ENCODE data around the gene RLN3.

RLN3 gene

DNA sequence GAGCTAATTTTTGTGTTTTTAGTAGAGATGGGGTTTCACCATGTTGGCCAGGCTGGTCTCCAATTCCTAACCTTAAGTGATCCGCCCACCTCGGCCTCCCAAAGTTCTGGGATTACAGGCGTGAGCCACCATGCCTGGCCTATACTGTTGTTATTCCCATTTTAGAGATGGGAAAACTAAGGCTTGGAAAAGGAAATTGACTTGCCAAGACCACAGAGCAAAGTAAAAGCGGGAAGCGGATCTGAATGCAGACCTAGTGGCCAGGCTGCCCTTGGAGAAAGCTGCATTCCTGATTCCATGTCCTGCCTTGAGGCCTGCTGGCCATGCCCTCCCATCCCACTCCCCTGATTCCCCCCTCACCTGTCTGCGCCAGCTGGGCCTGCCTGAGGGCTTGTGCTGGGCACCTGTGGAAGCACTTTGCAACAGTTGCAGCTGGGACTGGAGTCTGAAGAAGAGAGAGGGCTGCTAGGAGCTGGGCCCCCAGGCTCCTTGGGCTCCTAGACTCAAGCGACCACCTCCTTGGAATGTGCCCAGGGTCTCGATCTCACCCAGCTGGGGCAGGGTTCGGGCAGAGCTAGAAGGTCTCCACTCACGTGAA is 28.2 kb downstream of the RLN3 start:
- DNase-seq: no peak

DNA sequence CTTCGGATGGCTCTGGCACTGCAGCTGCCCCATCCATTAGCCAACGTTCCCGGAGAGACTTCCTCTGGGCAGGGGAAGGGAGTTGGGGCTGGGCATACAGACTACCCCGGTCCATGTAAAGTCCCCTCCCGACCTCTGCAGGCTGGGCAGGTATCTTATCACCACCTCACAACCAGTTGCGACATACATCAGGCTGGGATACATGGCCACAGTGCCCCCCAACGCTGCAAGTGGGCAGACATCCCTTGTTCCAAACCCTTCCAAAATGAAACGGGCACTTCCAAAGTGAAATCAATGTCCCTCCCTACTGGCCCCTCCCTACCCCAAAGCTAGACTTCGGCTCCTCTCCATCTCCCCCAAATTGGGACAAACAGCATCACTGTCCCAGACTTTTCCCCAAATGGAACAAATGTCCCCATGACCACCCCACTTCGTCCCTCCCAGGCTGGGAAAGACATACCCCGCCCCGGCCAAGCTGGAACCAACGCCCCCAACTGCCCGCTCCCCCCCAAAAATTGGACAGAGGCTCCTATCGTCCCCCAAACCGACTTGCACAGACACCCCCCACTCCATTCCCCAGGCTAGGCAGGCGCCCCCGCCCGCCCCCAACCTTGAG is 28.9 kb downstream of the RLN3 start:
- no peak for DNase-seq

DNA sequence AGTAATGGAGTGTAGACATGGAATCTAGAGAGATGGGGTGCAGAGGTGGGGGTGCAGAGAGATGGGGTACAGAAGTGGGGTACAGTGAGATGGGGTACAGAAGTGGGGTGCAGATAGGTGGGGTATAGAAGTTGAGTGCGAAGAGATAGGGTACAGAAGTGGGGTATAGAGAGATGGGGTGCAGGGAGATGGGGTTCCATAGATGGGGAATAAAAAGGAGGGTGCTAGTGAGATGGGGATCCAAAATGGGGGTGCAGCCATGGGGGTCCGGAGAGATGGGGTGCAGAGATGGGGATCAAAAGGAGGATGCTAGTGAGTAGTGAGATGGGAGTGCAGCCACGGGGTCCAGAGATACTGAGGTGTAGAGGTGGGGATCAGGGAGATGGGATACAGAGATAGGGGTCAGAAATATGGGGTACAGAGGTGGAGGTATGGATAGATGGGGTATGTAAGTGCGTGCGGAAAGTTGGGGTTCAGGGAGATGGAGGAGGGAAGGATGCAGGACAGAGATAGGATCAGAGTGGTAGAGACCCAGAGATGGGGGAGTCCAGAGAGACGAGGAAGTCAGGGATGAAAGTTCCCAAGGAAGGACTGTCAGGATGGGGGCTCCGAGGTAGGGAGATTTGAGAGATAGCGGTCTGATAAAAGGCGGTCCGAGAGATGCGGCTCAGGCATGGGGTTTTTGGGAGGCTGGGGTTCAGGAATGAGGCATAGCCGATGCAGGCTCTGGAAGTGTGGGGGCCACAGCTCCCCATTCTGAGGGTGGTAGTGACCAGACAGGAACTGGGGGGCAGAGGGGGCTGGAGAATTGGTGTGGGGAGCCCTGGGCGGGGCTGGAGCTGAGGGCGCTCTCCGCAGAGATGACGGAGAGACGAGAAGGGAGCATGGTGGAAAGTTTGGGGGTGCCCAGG is 30.5 kb downstream of the RLN3 start:
- no peak for DNase-seq

DNA sequence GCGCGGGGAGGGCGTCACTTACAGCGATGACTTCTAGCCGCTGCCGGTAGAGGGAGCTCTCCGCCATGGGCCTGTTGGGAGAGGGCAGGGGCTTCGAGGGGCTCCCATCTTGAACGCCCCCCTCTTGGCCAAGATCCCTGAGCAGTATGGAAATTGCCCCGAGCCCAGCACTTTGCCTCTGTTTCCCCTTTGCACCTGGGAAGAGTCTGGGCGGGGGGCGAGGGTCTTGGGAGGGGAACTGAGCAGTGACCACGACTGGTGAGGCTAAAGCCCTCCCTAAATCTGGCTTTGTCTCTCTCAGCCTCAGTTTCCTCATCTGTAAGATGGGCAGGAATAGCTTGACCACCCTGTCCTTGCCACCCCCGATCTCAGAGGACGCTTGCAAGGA is 31.1 kb downstream of the RLN3 start:
- peak; percentile 56 for DNase-seq

DNA sequence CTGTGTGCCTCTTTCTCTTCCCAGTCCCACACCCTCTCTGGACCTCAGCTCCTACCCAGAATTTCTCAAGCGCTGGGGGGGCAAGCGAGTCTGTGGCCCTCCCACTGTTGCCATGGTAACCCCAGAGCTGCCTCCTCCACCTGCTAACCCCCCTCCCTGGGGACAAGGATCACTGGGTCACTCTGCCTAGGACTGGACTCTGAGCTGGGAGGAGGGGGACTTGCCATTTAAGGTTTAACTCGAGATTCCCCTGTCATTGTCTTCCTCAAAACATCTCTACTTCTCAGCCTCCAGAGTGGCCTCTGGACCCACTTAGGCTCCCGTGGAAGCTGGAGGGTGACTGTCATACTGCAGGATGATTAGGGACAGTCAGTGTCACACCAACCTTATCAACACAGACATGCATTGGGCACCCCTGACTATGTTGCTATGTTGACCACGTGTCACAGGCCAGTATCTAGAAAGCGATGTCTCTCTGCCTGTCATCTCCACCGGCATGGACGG is 31.8 kb downstream of the RLN3 start:
- no peak for DNase-seq

DNA sequence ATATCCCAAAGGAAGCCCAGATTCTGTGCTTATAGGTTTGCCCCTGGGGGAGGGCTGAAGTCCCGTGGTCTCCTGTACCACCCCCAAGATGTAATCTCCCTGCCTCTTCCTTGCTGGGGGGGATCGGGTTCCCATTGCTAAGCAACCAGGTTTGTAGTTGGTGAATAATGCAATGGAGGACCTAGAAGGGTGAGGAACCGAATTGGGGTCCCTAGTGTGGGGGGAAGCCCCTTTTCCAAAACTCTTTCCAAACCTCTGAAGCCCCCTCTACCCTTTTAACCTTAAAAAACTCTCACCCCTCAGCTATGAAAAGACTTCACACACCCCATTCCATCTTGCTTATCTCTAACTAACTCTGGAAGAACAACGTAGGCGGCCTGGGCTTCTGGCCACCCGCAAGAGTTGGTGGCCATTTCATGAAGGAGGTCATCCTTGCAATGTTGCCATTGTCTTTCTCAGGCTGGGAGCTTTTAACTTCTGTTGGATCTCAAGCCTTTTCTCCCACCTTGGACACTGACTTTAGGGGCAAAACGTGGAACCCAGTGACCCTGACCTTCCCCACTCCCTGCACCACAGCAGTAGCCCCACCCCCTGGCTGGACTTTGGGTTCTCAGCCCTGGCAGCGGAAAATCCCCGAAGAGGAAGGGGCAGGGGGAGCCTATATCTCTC is 33.3 kb downstream of the RLN3 start:
- no peak for DNase-seq

DNA sequence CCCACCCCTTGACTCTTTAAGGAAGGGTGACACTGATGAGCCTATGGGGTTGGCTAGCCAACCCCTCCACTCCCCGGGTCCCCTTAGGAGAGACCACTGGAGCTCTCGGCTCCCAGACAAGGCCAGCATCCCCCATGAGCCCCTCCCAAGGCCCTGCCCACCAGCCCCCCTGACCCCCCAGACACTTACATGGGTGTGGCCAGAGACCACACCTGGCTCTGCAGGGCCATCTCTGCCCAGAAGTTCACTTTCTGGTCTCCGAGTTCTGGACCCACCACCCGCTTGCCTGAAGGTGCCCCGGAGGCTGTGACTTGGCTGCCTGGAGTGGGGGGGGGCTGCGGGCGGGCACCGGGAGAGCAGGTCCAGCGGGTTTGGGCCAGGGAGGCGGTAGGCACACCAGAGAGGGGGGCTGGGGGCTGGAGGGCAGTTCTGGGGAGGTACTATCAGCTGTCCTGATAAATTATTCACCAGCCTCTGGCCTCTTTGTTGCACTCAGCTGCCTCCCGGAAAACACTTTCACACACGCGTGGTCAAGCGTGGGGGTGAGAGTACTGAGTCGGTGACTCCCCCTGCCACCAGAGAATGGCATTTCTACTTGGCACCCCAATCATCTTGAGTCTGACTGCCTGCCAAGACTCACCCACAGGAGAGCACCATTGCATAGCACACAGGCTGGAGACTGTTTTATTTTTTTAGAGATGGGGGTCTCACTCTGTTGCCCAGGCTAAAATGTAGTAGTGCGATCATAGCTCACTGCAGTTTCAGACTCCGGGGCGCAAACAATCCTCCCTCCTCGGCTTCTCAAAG is 34.0 kb downstream of the RLN3 start, which contains the start of gene PALM3:
Gene PALM3 (minus strand): TSS at position 326 of the 807 bp plus-strand sequence. CDS start 96 bp downstream, at position 230.
- no peak for DNase-seq

DNA sequence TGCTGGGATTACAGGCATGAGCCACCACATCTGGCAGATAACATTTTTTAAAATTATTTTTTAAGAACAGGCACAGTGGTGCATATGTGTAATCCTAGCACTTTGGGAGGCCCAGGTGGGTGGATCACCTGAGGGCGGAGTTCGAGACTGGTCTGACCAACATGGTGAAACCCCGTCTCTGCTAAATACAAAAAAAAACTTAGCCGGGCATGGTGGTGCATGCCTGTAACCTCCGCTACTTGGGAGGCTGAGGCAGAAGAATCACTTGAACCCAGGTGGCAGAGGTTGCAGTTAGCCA is 34.6 kb downstream of the RLN3 start:
- no peak for DNase-seq

DNA sequence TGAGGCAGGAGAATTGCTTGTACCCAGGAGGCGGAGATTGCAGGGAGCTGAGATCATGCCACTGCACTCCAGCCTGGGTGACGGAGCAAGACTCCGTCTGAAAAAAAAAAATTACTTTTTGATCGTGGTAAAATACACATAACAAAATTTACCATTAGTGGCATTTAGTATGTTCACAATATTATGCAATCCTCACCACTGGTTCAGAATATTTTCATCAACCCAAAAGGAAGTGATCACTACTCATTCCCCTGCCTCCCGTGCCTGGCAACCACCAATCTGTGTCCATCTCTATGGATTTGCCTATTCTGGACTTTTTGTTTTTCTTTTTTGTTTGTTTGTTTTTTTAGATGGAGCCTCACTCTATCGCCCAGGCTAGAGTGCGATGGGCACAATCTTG is 35.2 kb downstream of the RLN3 start:
- DNase-seq: no peak

DNA sequence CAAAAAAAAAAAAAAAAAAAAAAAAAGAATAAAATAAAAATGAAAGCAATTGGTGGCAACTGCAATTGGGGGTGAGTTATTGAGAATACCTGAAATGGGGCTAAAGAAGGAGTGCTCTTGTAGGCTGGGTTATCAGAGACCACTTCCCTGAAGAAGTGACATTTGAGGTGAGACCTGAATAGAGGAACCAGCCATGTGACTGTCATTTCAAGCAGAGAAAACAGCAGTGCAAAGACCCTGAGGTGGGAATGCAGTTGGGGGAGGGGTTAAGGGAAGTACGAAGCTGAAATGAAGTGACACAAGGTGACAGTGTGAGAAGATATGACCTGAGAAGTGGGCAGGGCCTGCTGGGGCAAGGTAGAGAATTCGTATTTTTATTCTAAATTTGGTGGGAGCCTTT is 38.2 kb downstream of the RLN3 start:
- DNase-seq: no peak

DNA sequence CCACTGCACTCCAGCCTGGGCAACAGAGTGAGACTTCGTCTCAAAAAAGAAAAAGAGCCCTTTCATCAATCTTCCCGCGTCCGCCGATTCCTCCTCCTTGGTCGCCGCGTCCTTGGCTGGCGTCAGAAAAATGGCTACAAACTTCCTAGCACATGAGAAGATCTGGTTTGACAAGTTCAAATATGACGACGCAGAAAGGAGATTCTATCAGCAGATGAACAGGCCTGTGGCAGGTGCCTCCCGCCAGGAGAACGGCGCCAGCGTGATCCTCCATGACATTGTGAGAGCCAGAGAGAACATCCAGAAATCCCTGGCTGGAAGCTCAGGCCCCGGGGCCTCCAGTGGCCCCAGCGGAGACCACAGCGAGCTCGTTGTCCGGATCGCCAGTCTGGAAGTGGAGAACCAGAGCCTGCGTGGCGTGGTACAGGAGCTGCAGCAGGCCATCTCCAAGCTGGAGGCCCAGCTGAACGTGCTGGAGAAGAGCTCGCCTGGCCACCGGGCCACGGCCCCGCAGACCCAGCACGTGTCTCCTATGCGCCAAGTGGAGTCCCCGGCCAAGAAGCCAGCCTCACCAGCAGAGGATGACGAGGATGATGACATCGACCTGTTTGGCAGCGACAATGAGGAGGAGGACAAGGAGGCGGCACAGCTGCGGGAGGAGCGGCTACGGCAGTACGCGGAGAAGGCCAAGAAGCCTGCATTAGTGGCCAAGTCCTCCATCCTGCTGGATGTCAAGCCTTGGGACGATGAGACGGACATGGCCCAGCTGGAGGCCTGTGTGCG is 42.5 kb downstream of the RLN3 start:
- DNase-seq: no peak

DNA sequence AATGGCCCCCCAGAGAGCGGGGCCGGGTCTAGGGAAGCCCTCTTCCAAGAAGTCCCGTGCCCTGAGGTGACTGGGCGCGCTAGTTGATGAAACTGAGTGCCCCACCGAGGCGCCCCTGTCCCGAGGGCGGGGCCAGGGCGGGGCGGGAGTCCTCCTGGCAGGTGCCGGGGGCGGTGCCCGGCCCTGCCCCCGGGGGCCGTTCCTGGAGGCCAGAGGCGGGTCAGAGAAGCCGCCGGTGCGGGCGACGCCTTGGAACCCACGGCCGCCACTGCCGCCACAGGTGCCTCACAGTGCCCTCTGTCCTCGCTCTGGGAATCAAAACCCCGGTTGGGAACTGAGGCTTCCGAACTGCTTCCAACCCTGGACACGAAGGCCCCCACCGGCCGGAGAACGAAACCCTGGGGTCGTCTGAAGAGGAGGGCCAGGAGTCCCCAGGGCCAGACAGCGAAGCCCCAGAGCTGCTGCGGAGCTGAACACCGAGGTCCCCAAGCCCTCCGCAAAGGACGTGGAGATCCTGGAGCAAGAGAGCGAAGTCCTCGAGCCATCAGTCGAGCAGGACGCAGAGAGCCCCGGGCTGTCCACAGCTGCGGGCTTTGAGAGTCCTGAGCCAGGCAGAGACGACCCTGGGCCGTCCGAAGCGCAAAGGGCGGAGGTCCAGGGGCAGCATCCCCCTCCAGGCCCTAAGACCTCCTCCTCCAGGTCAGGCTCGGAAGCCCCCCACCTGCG is 44.8 kb downstream of the RLN3 start, which contains the start of gene MISP3:
Gene MISP3 (plus strand): TSS at position 252 of the 726 bp plus-strand sequence. CDS start 524 bp downstream, outside the sequence.
- peak; percentile 46 for DNase-seq

DNA sequence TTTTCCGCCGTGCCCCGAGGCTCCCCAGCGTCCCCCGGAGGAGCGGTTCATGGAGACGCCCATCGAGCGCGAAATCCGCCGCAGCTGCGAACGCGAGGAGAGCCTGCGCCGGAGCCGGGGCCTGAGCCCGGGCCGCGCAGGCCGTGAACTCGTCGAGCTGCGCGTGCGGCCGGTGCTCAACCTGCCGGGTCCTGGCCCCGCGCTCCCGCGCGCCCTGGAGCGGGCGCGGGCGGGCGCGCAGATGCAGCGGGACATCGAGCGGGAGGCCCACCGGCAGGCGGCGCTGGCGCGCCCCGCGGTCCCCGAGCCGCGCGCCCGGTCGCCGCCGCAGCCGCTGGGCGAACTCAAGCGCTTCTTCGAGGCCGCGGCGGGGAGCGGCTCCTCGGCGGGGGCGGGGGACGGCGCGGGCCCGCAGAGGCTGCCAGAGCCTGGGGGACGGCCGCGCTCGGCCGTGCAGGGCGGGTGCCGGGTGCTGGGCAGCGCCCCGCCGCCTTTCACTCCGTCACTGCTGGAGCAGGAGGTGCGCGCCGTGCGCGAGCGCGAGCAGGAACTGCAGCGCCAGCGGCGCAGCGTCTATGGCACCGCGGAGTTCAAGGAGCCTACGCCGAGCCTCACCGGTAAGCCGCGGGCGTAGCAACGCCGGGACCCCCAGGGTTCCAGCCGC is 45.4 kb downstream of the RLN3 start:
- DNase-seq: peak; percentile 79

DNA sequence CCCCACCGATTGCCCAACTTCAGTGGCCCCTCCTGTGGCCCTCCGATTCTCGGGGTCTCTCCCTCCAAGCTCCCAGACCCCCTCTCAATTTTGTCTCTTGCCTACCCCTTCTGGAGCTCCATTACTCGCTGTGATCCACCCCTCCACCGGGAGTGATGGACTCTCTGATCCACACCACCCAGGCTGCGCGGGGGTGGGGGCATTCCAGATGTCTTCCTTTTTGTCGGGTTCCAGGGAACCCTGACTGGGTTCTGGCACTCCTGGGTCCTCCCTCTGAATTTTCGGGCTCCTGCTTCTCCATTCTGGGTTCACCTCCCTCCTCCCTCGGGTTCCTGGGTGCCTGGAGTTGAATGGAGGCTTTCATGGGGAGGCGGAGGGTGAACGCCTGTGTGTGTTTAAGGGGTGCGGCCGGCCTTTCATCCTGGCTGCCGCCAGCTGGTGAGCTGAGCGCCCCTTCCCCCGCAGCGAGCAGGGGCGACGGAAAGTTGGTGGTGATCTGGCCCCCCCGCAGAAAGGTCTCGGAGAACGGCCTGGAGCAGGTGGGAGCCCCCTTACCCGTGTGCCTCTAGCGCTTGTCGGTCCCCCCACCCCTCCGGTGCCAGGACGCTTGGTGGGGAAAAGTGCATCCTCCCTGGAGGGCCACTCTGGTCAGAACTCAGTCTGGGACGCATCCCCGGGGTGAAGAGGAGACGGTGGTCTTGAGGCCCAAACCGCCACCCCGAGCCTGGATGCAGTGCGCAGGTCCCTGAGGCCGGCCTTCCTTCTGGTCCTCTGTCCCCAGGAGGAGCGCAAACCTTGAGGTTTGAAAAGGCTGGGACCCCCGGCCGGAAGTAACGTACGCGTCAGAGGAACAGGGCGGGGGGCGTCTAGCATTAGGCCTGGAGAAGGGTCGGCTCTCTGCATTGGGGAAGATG is 46.2 kb downstream of the RLN3 start:
- peak; percentile 46 for DNase-seq

DNA sequence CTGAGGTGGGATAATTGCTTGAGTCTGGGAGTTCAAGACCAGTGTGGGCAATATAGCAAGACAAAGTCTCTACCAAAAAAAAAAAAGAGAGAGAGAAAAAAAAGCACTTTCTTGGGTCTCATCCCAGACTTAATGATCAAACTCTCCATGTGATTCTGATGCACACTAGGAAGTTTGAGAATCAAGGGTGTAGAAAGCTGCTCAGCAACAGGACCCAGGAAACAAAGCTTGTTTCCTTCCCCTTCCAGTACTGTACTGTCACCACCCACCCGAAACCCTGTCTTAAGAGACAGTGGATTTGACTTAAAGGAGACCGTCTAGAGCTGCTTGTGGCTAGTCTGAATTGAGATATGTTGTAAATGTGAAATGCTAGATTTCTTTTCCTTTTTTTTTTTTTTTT is 50.5 kb downstream of the RLN3 start:
- DNase-seq: no peak
